Fibroblast of pulmonary artery (primary cell): Measurements from ENCODE around the gene ATP9B.

ENCODE experiments used
- DNase-seq: peaks from one replicate; pipeline ENCODE4 v3.0.0-alpha.2; 2010; ENCODE audit warnings: low read depth
- H3K4me3 ChIP-seq: replicated peaks from 2 replicates; pipeline ENCODE4 v1.5.1; 2011; ENCODE audit warnings: low read depth, mild to moderate bottlenecking, control low read depth, low read length, moderate library complexity
- CTCF ChIP-seq: IDR thresholded peaks from 2 replicates; pipeline ENCODE4 v1.5.1; 2011; ENCODE audit warnings: mild to moderate bottlenecking, control low read depth, low read length, inconsistent platforms; ENCODE audit errors: missing control alignments

Gene ATP9B

GRCh38 chr18:79193826-79194225 lies 124.6 kb downstream of the ATP9B start:
- DNase-seq, result no peak
- no peak overlapping the region for H3K4me3 ChIP-seq
- TF ChIP-seq CTCF, result no peak

- no peak for TF ChIP-seq CTCF
- H3K4me3 ChIP-seq, result no peak overlapping the region
- no peak for DNase-seq
These were observed 126.8 kb downstream of the ATP9B start for GRCh38 chr18:79195716-79196683.

- no peak for DNase-seq
- H3K4me3 ChIP-seq, result no peak overlapping the region
- no peak for TF ChIP-seq CTCF
These were observed 128.3 kb downstream of the ATP9B start for GRCh38 chr18:79197531-79197930.

- H3K4me3 ChIP-seq, result no peak overlapping the region
- no peak for TF ChIP-seq CTCF
- peak; percentile 46 for DNase-seq
These were observed 130.6 kb downstream of the ATP9B start for GRCh38 chr18:79199691-79200374.

GRCh38 chr18:79200546-79201268 lies 131.5 kb downstream of the ATP9B start:
- DNase-seq, result peak; percentile 22
- H3K4me3 ChIP-seq, result no peak overlapping the region
- no peak for TF ChIP-seq CTCF

- H3K4me3 ChIP-seq, result no peak overlapping the region
- TF ChIP-seq CTCF, result no peak
- DNase-seq, result no peak
These were observed 133.9 kb downstream of the ATP9B start for GRCh38 chr18:79203017-79203605.
